Hippocampal formation (tissue), 2 donors: ENCODE data around the gene SEC23IP.
"Not testable (repeated sequence)": the region's sequence is repeated elsewhere in the genome, so short reads cannot be mapped to it uniquely, and the experiment has no call there.

Experiments
- DNase-seq, 2 donors: peaks; one replicate each; lab custom pipeline; 2025; lab: John Stamatoyannopoulos, UW

The SEC23IP gene

DNA sequence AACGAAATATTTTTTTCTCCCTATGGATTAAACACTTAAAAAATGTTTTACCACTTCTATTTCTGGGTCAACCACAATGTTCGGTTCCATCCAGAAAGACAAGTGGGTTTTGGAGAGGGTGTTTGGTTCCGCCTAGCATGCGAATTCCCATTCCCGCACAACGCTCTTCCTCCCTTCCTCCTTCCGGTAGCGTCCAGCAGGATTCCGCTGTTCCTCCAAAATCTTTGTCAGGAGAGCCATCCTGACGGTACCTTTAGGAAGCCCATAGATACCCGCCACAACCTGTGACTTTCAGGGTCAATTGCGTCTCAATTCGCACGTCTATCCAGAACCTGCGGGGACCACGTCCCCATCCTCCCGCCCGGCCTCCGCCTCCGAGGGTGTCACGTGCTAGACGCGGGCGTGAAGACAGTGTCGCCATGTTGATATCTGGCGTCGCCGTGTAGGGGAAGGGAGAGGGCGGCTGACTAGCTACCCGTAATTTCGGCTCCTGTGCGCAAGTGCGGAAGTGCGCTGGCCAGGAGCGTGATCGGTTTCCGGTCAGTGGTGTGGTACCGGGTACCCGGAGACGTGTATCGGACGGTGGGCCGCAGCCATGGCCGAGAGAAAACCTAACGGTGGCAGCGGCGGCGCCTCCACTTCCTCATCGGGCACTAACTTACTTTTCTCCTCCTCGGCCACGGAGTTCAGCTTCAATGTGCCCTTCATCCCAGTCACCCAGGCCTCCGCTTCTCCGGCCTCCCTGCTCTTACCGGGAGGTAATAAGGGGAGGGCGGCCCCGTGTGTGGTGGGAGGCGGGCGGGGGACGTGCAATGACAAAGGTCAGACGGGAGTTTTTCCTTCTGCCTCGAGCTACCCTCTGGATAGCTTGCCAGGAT lies at the start of gene SEC23IP:
SEC23IP (plus strand) TSS at position 543 of the 878 bp plus-strand sequence; CDS start at position 596, 53 bp downstream.
- peak; percentile 97 to 98 for DNase-seq

DNA sequence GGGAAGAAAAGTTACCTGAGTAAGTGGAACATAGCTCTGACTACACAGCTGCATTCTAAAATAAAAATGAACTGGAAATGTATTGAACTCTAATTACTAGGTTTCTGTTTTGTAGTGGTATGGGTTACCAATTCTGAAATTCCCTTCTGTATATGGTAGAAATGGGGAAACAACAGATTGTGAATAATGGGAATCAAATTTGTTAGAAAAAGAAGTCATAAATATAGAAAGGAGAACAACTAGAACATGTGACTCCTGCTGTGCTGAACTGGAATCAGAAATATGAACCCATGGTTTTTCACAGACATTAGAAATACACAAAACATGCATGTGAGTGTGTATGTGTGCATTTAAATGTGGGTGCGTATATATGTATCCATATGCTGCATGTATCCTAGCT lies 46.9 kb upstream of the SEC23IP start:
- no peak for DNase-seq

DNA sequence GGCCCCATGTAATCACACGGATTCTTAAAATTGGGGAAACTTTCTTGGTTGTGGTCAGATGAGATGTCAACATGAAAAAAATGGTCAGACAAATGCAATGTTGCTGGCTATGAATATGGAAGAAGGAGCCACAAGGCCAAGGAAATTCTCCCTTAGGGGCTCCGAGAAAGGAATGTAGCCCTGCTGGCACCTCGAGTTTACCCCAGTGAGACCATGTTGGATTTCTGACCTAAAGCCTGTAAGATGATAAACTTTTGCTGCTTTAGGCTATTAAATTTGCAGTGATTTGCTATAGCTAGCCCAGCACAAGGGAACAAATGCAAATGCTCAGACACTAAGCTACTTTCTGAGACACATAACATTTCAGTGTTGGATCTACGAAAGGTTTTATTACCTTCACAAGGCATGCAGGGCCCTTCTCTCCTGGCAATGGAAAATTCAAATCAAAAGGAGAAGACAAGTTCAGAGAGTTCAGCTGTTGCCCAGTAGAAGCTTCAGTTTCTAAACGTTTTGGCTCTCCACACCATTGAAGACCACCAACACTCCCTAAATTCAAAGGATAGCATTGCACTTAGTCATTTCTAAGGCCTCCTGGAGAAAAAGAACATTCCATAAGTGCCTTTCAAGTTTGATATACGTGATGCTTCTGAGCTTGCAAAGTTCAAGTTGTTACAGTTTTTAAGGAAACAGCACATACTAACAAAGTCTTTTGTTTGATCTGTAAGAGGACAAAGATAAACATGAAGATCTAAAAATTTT lies 43.3 kb upstream of the SEC23IP start:
- no peak for DNase-seq

DNA sequence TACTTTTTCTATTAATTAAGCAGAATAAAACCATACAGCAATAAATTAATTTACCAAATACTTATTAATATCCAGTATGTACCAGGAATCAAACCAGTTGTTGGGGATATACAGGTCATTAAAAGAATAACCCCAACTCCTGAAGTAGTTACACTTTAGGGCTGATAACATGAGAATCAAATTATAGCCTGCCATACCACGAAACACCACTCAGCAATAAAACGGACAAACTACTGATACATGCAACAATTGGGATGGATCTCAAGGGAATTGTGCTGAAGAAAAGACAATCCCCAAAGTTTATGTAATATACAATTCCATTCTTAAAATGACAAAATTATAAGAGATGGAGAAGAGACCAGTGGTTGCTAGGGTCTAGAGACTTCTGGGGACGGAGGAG lies 42.6 kb upstream of the SEC23IP start:
- DNase-seq: no peak

GRCh38 chr10:119852277-119852676 lies 40.3 kb upstream of the SEC23IP start:
- no peak for DNase-seq

- no peak for DNase-seq
These were observed 39.7 kb upstream of the SEC23IP start for GRCh38 chr10:119852822-119853221.

DNA sequence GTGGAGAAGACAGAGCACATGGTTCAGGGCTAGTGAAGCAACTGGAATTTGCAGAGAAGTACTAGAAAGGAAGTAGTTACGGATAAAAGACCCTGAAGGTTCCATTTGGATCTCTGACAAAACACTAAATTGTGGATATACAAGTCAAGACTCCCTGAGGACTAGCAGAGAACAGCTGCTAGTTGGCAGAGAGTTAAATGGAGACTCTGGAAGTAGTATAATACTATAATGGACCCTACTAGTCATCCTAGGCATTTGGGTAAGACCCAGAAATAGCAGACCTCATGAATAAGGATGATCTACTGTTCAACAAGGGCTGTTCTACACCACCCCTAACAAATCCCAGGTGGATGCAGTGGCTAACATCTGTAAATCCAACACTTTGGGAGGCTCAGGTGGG lies 39.0 kb upstream of the SEC23IP start:
- DNase-seq: no peak

DNA sequence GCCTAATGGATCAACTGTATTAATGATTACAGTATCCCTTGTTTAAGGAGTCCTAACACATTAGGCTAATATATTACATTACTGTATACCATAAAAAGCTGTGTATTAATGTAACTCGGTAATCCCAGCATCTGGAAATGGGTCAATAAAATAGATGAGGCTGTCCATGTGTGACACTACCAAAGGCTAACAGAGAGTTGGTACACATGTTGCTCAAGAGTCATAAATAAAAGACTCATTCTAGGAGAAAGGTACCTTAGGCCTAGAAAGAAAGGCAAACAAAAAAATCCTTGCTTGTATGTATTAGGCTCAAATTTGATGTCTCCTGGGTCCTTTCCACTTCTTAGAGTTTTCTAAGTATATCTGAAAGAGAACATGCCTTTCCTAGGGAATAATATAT lies 34.5 kb upstream of the SEC23IP start:
- no peak for DNase-seq

- DNase-seq: peak in 1 of 2 donors; percentile 58
These were observed 32.9 kb upstream of the SEC23IP start for GRCh38 chr10:119859420-119860258.

DNA sequence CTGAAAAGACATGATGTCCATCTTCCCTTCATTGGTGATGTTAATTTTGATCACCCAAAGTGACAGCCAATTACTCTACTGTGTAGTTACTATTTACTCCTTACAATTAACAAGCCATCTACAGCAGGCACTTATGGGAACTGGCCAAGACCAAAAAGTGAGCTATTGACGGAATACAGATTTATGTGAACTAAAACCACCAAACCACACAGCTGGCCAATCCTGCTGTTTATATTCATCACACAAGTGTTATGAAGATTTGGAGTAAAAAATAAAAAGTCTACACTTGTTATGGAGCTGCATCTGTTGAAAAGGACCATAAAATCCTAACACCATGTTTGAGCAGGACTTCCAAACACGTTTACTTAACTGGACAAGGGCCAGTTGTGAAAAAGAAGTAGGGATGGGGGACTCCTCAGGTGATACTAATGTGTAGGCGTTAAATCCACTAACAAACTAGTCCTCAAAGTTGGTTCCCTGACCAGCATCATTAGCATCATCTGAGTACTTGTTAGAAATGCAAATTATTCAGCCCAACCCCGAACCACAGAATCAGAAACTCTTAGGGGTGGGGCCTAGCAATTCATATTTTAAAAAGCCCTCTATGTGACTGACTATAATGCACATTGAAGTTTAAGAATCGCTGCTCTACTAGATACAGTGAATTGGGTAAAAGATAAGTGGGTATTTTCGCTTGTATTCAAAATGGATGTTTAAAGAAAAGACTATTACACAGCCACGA lies 31.5 kb upstream of the SEC23IP start:
- DNase-seq: no peak

DNA sequence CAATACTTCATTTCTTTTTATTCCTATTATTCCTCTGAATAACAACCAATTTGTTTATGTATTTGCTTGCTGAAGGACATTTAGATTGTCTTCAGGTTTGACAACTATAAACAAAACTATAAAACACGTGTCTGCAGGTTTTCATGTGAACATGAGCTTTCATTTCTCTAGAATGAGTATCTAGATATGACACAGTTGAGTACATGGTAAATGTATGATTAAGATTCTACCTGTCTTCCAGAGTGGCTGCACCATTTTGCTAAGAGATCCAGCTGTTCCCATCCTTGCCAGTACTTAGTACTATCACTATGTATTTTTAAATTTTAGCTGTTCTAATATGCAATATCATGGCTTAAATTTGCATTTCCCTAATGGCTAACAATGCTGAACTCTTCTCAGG lies 30.0 kb upstream of the SEC23IP start:
- DNase-seq: no peak

DNA sequence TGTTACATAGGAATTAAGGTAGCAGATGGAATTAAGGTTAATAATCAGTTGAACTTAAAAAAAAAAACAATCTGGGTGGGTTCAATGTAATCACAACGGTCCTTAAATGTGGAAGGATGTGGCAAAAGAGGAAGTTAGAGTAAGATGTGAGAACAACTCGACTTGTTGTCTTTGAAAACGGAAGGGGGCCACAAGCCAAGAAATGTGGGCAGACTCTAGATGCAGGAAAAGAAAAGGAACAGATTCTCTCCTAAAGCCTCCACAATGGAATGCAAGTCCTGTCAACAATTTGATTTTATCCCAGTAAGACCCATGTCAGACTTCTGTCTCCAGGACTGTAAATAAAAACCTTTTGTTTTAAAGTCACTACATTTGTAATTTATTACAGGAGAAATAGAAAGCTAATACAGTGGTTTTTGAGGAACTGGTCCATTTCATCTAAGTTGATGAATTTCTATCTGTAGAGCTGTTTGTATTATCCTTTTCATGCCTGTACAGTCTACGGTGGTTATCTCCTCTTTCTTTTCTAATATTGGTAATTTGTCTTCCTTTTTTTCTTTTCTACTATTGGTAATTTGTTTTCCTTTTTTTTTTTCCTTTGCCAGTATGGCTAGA lies 28.5 kb upstream of the SEC23IP start:
- DNase-seq: no peak

GRCh38 chr10:119865699-119866240 lies 26.8 kb upstream of the SEC23IP start:
- no peak for DNase-seq

DNA sequence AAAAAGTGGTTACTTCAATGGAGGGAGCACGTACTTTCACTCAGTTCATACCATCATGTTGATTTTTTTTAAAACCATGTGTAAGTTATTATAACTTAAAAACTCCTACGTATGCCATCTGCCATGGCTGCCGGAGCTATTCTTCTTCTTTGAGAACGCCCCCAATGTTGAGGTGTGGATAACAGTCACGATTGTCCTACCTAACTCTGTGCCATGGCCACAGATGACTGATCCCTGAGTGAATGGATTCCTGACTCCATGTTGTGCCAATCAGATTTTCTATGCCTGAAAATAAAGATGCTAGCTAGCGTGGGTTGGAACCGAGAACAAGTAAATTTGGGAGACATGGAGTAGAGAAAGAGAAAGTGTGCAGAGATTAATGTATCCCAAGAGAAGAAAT lies 25.2 kb upstream of the SEC23IP start:
- DNase-seq: no peak

GRCh38 chr10:119869398-119869797 lies 23.1 kb upstream of the SEC23IP start:
- DNase-seq: not testable (repeated sequence)

GRCh38 chr10:119871881-119872609 lies 20.5 kb upstream of the SEC23IP start:
- DNase-seq: peak in 1 of 2 donors; percentile 5

- no peak for DNase-seq
These were observed 20.0 kb upstream of the SEC23IP start, which contains the start of gene MCMBP for GRCh38 chr10:119872610-119872859. MCMBP (minus strand) TSS chr10:119872843; CDS start chr10:119872584, 259 bp downstream.

- DNase-seq: peak; percentile 85 to 86
These were observed 19.5 kb upstream of the SEC23IP start for GRCh38 chr10:119872860-119873681.

DNA sequence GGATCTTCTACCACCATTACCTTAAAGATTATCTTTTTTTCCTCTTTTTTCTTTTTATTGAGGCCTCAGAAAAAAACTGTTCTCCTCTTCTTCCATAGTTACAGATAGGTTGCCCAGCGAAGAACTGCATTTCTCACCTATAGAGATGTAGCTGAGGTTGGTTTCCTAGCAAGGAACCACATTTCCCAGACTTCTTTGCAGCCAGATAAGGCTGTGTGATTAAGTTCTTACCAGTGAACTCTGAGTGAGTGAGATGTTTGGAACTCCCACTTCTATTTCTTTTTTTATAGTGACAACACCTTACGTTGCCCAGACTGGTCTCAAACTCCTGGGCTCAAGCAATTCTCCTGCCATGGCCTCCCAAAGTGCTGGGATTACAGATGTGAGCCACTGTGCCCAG lies 14.0 kb upstream of the SEC23IP start:
- DNase-seq: no peak
